GM21825 (cell line): ENCODE measurements around the gene TEX54.

Source experiments
- ATAC-seq: cut with Tn5 transposase; IDR thresholded peaks from one replicate; pipeline ENCODE4 v1.9.1; 2021; ENCODE audit warnings: mild to moderate bottlenecking, moderate library complexity; ENCODE audit not compliant: unreplicated experiment

TEX54 gene

DNA sequence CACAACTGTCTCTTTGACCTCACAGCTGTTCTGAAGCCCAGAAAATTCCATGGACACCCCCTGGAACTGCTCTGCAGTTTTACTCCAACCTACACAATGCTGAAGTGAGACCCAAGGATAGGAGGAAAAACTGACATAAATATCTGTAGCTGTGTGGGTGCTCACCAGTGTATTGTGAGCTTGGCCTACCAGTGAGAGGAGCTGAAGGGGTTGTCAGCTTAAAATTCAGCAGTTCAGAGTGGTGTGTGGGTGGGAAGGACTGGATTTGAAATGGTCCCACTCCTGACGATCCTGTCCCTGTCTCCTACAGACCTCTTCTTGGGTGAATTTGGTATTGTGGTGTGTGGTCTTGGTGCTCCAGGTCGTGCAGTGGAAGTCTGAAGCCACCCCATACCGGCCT lies 43.1 kb downstream of the TEX54 start:
- ATAC-seq: no peak

DNA sequence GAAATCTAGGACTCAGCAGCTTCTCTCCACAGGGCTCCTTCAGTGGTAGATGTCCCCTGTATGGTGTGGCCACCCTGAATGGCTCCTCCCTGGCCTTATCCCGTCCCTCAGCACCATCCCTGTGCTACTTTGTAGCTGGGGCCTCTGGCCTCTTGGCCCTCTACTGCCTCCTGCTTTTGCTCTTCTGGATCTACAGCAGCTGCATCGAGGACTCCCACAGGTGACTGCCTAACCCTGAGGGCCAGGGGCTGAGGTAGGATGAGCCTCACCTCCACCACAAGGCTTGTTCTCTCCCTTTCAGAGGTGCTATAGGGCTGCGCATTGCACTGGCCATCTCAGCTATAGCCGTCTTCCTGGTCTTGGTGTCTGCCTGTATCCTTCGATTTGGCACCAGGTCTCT lies 43.6 kb downstream of the TEX54 start:
- ATAC-seq: no peak

GRCh38 chr11:62787005-62787759 lies 45.5 kb downstream of the TEX54 start, which contains the start of gene TMEM179B:
Gene TMEM179B (plus strand): TSS chr11:62787402. CDS start chr11:62787432, 30 bp downstream.
- ATAC-seq: peak; percentile 62

- peak; percentile 59 for ATAC-seq
Measured at GRCh38 chr11:62786318-62787004, 46.2 kb downstream of the TEX54 start.

DNA sequence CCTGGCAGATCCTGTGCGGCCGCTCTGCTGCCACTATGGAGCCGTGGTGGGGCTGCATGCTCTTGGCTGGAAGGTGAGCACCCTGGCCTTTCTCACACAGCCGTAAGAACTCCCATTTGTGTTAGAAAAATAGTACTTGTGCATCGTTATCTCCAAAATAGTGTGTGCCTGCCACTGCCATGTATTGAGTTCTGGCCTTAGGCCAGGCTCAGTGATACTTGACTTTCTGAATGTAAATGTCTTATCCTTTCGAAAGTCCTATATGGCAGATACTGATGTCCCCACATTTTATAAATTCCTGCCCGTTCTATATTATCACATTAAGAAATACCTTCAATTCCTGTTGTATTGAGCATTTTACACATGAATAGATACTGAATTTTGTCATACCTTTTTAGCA lies 49.9 kb downstream of the TEX54 start:
- ATAC-seq: no peak
